ENCODE data around the gene E2F7.
A peak's percentile ranks its signal among the peaks of the same experiment; 100 is the strongest.
"Not testable (repeated sequence)": the region's sequence is repeated elsewhere in the genome, so short reads cannot be mapped to it uniquely, and the experiment has no call there.

Gene E2F7

GRCh38 chr12:77065361-77066204 is at the start of gene E2F7:
E2F7 (minus strand) TSS chr12:77065569; CDS start chr12:77064635, 934 bp downstream.
- DNase-seq = peak; percentile 68

- no peak for DNase-seq
These were observed 48.6 kb upstream of the E2F7 start for GRCh38 chr12:77113971-77114370.

GRCh38 chr12:77108707-77109106 is 43.3 kb upstream of the E2F7 start:
- DNase-seq = no peak

GRCh38 chr12:77107121-77107520 is 41.8 kb upstream of the E2F7 start:
- DNase-seq = no peak

GRCh38 chr12:77104792-77105191 is 39.4 kb upstream of the E2F7 start:
- DNase-seq = no peak

GRCh38 chr12:77104286-77104685 is 38.9 kb upstream of the E2F7 start:
- DNase-seq = no peak

- DNase-seq = no peak
These were observed 37.3 kb upstream of the E2F7 start for GRCh38 chr12:77102691-77103090.

- no peak for DNase-seq
These were observed 36.8 kb upstream of the E2F7 start for GRCh38 chr12:77102123-77102522.

GRCh38 chr12:77099799-77100198 is 34.4 kb upstream of the E2F7 start:
- no peak for DNase-seq

- no peak for DNase-seq
These were observed 32.5 kb upstream of the E2F7 start for GRCh38 chr12:77097846-77098245.

- not testable (repeated sequence) for DNase-seq
These were observed 26.9 kb upstream of the E2F7 start for GRCh38 chr12:77092227-77092626.

GRCh38 chr12:77089686-77090220 is 24.4 kb upstream of the E2F7 start:
- no peak for DNase-seq

GRCh38 chr12:77087427-77087826 is 22.1 kb upstream of the E2F7 start:
- no peak for DNase-seq

GRCh38 chr12:77082021-77082420 is 16.7 kb upstream of the E2F7 start:
- DNase-seq = no peak

- DNase-seq = no peak
These were observed 14.3 kb upstream of the E2F7 start for GRCh38 chr12:77079631-77080030.

- no peak for DNase-seq
These were observed 12.9 kb upstream of the E2F7 start for GRCh38 chr12:77078231-77078630.

- no peak for DNase-seq
These were observed 11.5 kb upstream of the E2F7 start for GRCh38 chr12:77076886-77077285.

GRCh38 chr12:77073894-77074293 is 8.5 kb upstream of the E2F7 start:
- not testable (repeated sequence) for DNase-seq

- DNase-seq = no peak
These were observed 7.6 kb upstream of the E2F7 start for GRCh38 chr12:77072833-77073495.

GRCh38 chr12:77070800-77071449 is 5.6 kb upstream of the E2F7 start:
- DNase-seq = no peak

- DNase-seq = no peak
These were observed 5.0 kb upstream of the E2F7 start for GRCh38 chr12:77070382-77070781.

- no peak for DNase-seq
These were observed 441 bp downstream of the E2F7 start for GRCh38 chr12:77064896-77065360.

GRCh38 chr12:77062846-77063461 is 2.4 kb downstream of the E2F7 start:
- no peak for DNase-seq
